Activated CD4-positive, alpha-beta T cell treated with anti-CD3 and anti-CD28 coated beads, Interleukin-2, amount 50 U/mL, for 24 hours (primary cell): ENCODE measurements around the gene TMX2.

ENCODE experiments used
- DNase-seq, 2 donors: peaks; one replicate each; pipeline ENCODE4 v3.0.0-alpha.2; 2020; ENCODE audit warnings: low read depth in 1 of 2, low spot score in 1 of 2

The TMX2 gene

GRCh38 chr11:57763568-57763967, 51.2 kb downstream of the TMX2 start:
- no peak for DNase-seq

- DNase-seq = no peak
These were observed 51.6 kb downstream of the TMX2 start for GRCh38 chr11:57764021-57764420.

- DNase-seq = no peak
These were observed 52.2 kb downstream of the TMX2 start for GRCh38 chr11:57764566-57764965.

GRCh38 chr11:57764972-57765371, 52.6 kb downstream of the TMX2 start:
- DNase-seq = no peak

GRCh38 chr11:57770793-57771192, 58.4 kb downstream of the TMX2 start:
- DNase-seq = no peak

- no peak for DNase-seq
These were observed 59.0 kb downstream of the TMX2 start for GRCh38 chr11:57771365-57771764.

DNA sequence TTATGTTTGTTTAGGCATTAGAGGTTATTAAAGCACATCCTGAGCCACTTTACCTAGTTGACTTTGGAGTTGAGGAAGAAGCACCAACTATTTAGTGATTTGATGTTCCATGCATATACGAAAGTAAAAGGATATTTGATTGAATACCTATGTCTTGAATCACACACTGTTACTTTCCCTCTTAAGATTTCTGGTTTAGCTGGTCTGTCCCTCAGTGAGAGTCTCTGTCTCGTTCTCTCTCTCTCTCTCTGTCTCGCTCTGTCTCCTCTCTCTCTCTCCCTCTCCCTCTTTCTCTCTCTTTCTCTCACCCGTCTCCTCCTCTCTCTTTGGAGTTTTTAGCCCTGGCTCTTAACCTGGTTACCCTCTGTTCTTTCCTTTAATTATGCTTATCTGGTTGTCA, 60.2 kb downstream of the TMX2 start:
- DNase-seq = no peak

DNA sequence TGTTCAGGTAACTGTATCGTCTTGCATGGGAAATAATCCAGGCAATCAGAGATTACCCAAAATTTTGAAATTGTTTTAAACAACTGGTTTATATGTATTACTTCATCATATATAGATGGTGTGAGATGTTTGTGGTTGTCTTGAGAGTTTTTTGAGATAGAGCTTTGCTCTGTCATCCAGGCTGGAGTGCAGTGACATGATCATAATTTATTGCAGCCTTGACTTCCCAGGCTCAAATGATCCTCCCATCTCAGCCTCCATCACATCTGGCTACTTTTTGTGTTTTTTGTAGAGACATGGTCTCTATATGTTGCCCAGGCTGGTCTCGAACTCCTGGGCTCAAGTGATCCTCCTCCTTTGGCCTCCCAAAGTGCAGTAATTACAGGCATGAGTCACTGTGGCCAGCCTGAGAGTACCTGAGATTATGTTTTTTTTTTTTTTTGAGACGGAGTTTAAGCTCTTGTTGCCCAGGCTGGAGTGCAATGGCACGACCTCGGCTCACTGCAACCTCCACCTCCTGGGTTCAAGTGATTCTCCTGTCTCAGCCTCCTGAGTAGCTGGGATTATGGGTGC, 60.7 kb downstream of the TMX2 start:
- no peak for DNase-seq

- DNase-seq = no peak
These were observed 63.1 kb downstream of the TMX2 start for GRCh38 chr11:57775491-57775890.

GRCh38 chr11:57776031-57776521, 63.7 kb downstream of the TMX2 start:
- DNase-seq = no peak

- DNase-seq = no peak
These were observed 64.3 kb downstream of the TMX2 start for GRCh38 chr11:57776577-57777210.

GRCh38 chr11:57777969-57778317, 65.5 kb downstream of the TMX2 start:
- no peak for DNase-seq

GRCh38 chr11:57778318-57779037, 66.1 kb downstream of the TMX2 start:
- DNase-seq = no peak

DNA sequence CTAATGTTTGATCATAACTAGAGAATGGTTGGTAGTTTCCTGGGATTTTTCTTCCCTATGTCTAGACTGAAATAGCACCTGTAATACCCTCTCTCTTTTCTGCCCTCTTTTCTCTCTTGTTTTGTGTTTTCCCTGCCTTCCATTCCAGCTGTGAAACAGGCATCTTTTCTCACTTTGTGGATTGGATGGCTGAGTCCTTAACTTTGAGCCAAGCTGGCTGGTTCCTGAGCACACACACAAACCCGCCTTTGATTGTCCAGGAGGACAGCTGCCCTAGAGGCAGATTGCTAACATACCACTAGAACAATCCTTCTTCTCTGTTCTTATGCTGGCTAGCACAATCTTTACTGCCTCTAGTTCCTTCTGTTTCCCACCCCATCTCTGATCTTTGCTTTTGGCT, 66.9 kb downstream of the TMX2 start:
- no peak for DNase-seq

GRCh38 chr11:57781529-57781943, 69.1 kb downstream of the TMX2 start:
- no peak for DNase-seq

- no peak for DNase-seq
These were observed 72.7 kb downstream of the TMX2 start for GRCh38 chr11:57785072-57785471.

DNA sequence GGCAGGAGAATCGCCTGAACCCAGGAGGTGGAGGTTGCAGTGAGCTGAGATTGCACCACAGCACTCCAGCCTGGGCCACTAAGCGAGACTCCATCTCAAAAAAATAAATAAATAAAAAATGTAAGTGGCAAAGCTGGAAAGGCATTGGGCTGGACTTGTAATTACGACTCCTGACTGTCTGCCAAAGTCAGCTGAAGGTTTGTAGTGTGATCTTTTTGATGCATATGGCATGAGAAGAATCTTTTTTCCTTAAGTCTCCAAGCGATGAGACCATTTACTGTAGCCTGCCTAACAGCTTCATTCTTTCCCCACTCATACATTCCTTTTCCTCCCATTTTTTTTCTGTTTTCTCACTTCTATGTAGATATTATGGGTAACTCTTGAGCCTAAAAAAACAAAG, 74.0 kb downstream of the TMX2 start:
- DNase-seq = no peak

DNA sequence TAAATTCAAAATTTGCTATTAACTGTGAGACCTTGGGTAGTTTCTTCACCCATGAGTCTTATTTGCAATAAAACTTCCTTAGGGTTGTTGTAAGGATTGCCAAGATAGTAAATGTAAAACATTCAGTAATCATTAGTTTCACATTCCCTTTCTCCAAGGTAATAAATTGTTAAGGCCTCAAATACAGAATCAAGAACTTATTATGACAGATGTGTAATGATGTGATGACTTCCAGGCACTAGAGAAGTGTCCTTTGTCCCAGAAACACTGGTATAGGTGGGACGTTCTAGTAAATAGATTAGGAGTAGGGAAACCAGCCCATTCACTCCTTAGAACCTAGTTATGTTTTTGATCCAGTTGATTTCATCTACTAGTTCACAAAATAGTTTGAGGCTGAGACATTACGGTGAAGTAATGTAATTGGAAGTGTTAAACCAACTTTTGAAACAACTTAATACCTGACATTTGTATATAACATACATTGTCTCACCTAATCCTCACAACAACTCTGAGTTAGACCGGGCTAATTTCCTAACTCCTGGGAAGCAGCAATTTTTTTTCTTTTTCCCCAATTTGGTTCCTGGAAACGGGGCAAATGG, 74.7 kb downstream of the TMX2 start:
- DNase-seq = no peak

DNA sequence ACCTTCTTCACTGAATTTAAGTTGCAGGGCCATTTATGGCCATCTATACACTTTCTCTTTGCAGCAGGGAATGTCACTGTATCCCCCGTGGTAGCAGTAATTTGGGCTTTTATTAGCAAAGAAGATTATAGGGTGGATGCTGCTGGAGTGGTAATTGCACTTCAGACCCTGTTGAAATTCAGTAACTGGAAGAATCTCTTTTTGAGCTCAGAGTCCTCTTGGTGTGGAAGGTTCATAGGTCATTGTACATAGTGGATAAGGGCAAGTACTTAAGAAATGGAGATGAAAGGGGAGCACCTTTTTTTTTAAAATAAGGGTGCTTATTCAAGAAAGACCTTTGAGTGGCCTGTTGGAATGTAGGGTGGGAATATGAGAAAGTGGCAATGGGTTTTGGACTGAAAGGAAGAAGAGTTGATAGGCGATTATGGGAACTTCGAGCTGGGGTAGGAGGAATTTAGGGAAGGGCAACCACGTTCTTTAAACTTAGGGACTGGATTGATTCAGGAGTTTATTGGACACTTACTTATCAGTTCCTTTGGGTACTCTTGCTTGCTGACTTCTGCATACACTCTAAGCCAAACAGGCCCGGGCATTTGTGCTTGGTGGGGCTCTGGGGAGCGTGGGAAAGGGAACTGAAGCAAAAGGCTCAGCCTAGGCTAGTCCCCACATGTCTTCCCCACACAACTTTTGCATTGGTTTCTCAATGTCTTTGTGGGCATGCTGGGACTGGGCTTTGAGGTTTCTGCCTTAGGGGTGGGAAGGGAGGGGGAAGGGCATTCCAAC, 75.7 kb downstream of the TMX2 start:
- no peak for DNase-seq

DNA sequence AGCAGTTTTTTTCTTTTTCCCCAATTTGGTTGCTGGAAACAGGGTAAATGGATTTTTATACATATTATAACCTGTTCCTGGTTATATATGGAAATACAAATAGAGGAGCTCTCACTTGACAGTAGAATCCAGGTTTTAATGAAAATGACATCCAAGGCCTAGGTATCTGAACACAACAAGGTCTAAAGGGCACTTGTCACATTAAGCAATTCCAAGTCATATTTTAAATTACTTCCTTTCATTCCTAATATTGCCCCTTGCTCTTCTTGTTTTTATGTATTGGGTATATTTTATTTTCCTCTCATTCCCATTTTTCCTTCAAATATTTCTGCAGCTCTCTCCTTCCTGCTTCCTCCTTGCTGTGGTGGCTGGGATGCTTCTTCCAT, 76.3 kb downstream of the TMX2 start:
- no peak for DNase-seq
